Fibroblast of the aortic adventitia (primary cell): ENCODE data around the gene MRPL22. TPM values are rescaled to one million over a fixed set of nuclear protein-coding genes. Genes with fewer than 3 reads are reported as not detected.
"Not testable (repeated sequence)": the region's sequence is repeated elsewhere in the genome, so short reads cannot be mapped to it uniquely, and the experiment has no call there.

ENCODE experiments used
- DNase-seq: peaks from one replicate; pipeline ENCODE4 v3.0.0-alpha.2; 2010; ENCODE audit warnings: low read depth
- H3K4me3 ChIP-seq: 2 replicates; pipeline ENCODE4 v1.5.1; 2011; ENCODE audit warnings: low read depth, mild to moderate bottlenecking, control low read depth, low read length, moderate library complexity
- total RNA-seq: library from RNA; depleted of rRNA; stranded (reverse); fragments of >200 nt; gene quantifications from 2 replicates; pipeline ENCODE4 v1.2.3, GENCODE V29; 2012; ENCODE audit warnings: low replicate concordance
- TF ChIP-seq, protein P1 (sequence below): IDR thresholded peaks from 2 replicates; pipeline ENCODE4 v1.5.1; 2011; ENCODE audit warnings: mild to moderate bottlenecking, low read length, control low read depth, inconsistent platforms; ENCODE audit not compliant: insufficient read depth

Gene MRPL22
- total RNA-seq, 1 donor: 21.5 TPM

DNA sequence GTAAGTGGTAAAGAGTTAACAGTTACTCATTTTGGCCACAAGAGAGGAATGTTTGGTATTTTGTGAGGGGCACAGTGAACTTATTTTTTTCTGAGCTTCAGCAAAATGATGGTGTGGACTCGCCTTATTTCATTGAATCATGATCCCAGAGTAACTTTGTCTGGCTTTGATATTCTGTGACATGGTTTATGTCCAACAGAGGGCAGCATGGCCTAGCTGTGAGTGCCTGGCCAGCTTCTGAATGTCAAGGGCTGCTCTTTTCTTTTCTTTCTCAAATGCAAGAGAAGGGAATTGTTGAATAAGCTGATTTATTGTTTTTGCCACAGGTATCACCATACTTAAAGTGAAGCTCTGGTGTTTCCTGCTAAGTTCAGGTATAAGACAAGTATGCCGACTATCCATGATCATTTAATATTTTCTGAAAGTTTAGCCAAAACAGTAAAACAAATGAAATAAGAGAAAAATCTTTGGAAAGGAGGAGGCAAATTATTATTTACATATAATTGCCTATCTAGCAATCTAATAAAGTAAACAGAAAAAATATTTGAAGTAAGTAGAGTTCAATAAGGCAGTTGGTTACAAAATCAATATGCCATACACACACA is 31.7 kb downstream of the MRPL22 start:
- DNase-seq: peak; percentile 54

DNA sequence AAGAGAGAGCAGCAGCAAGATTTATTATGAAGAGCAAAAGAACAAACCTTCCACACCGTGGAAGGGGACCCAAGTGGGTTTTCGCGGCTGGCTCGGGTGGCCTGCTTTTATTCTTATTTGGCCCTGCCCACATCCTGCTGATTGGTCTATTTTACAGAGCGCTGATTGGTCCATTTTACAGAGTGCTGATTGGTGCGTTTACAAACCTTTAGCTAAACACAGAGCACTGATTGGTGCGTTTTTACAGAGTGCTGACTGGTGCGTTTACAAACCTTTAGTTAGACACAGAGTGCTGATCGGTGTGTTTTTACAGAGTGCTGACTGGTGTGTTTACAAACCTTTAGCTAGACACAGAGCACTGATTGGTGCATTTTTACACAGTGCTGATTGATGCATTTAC is 35.2 kb downstream of the MRPL22 start:
- DNase-seq, H3K4me3 ChIP-seq: not testable (repeated sequence)

More for the DNA sequence above, 31.7 kb downstream of the MRPL22 start:
- TF ChIP-seq, protein P1, sequence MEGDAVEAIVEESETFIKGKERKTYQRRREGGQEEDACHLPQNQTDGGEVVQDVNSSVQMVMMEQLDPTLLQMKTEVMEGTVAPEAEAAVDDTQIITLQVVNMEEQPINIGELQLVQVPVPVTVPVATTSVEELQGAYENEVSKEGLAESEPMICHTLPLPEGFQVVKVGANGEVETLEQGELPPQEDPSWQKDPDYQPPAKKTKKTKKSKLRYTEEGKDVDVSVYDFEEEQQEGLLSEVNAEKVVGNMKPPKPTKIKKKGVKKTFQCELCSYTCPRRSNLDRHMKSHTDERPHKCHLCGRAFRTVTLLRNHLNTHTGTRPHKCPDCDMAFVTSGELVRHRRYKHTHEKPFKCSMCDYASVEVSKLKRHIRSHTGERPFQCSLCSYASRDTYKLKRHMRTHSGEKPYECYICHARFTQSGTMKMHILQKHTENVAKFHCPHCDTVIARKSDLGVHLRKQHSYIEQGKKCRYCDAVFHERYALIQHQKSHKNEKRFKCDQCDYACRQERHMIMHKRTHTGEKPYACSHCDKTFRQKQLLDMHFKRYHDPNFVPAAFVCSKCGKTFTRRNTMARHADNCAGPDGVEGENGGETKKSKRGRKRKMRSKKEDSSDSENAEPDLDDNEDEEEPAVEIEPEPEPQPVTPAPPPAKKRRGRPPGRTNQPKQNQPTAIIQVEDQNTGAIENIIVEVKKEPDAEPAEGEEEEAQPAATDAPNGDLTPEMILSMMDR: peak; percentile 68
- H3K4me3 ChIP-seq: no peak overlapping the region

DNA sequence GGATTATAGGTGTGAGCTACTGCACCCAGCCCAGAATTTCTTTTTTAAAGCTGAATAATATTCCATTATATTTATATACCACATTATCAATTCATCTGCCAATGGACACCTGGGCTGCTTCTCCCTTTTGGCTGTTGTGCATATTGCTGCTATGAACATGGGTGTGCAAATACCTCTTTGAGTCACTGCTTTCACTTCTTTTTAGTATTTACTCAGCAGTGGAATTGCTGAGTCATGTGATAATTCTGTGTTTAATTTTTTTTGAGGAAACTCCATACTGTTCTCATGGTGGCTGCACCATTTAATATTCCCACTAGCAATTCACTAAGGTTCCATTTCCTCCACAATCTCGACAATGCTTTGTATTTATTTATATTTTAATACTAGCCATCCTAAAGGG is 36.5 kb downstream of the MRPL22 start:
- DNase-seq: peak; percentile 15
- TF ChIP-seq, protein P1: no peak
- no peak overlapping the region for H3K4me3 ChIP-seq

DNA sequence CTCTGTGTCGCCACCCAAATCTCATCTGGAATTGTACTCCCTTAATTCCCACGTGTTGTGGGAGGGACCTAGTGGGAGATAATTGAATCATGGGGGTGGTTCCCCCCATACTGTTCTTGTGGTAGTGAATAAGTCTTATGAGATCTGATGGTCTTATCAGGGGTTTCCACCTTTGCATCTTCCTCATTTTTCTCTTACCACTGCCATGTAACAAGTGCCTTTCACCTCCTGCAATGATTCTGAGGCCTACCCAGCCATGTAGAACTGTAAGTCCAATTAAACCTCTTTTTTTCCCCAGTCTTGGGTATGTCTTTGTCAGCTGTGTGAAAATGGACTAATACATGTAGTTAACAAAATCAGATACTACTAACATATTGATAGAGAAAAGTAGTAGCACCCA is 37.4 kb downstream of the MRPL22 start:
- not testable (repeated sequence) for H3K4me3 ChIP-seq, DNase-seq

DNA sequence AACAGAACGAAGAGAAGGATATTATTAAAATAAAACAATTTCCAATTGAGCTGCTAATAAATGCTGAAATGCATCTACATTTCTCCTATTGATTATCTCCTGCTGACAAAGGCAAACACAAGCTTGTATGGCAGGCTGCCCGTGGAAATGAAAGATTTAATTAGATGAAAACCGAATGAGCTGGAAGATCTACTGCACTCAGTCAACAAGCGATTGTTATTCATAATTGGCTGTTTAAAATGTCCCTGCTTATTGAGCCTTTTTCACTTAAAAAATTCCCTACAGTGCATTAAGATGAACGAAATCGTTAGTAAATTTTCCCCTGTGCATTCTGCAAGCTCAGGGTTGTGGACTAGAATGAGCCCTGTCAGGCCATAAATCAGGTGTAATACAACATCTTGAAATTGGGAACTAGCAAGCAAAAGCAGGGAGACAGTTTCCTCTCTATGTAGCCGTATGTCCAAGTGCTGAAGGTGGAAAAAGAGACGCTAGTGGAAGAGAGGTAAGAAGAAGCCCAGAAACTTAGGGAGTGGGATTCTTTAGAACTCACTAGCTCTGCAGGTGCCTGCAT is 44.2 kb downstream of the MRPL22 start:
- TF ChIP-seq, protein P1: no peak
- DNase-seq: no peak
- no peak overlapping the region for H3K4me3 ChIP-seq

DNA sequence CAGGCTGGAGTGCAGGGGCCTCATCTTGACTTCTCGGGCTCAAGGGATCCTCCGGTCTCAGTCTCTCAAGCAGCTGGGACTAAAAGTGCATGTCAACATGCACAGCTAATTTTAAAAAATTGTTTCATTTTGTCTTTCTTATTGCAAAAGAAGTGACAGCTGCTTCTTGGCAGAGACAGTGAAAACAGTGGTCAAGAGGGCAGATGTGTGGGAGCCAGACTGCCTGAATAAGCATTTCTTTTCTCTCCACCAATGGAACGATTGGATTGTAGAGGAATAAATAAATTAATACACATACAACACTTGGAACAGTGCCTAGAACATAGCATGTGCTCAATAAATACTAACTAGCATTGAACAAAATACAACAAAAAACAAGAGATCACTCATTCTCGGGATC is 45.3 kb downstream of the MRPL22 start:
- TF ChIP-seq, protein P1: no peak
- H3K4me3 ChIP-seq: no peak overlapping the region
- DNase-seq: no peak

DNA sequence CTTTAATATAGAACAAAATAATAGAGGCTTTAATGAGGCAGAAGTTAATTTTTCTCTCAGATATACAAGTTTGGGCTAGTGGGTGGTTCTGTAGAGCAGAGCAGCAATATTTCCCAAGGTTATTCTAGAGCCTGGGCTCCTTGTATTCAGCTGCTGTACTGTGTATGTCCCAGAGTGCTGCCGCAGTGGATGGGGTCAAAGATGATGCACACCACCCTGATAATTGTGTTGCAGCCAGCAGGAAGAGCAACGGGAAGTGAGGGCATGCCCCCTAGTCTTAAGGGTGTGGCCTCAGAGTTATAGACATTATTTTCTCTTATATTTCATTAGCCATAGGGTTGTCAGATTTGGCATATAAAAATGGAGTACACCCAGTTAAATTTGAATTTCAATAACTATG is 48.8 kb downstream of the MRPL22 start:
- TF ChIP-seq, protein P1: no peak
- DNase-seq: no peak
- H3K4me3 ChIP-seq: no peak overlapping the region

DNA sequence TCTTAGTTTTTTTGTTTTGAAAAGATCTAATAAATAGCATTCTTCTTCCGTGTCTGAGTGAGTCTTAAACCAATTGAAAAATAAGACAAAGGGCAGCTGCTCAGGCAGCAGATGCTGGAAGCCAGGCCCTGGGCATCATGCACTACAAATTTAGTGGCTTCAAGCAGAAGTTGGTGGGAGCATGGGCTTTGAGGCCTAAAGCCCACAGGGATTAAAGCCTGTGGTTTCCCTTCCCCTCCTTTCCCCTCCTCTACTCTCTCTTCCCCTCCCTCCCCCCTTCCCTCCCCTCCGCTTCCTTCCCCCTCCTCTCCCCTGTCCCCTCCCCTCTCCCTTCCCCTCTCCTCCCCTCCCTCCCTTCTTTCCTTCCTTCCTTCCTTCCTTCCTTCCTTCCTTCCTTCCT is 52.6 kb downstream of the MRPL22 start:
- no peak overlapping the region for H3K4me3 ChIP-seq
- TF ChIP-seq, protein P1: no peak
- DNase-seq: no peak
